Measurements from ENCODE around the gene INPP4A.

GRCh38 chr2:98608116-98608961, 163.7 kb downstream of the INPP4A start, which contains the start of the genes COA5 and UNC50:
- TF ChIP-seq CTCF (IDR thresholded peaks at IDR 0.05), result 0 out of 2 replicates have a peak, but pooled peaks have one; percentile 7
- peak; percentile 70; the same call in 1 of the 2 replicates for TF ChIP-seq ZFX (IDR thresholded peaks at IDR 0.05; ENCODE audit: borderline replicate concordance)

All from 22Rv1 (cell line).